Medulla oblongata (tissue), 1 donor: ENCODE data around the gene NWD2.
A peak's percentile ranks its signal among the peaks of the same experiment; 100 is the strongest.

Experiments used
- DNase-seq: peaks from one replicate; pipeline ENCODE4 v3.0.0-alpha.2; 2015; ENCODE audit errors: extremely low spot score

NWD2 gene

GRCh38 chr4:37279894-37280592 is 35.5 kb downstream of the NWD2 start:
- DNase-seq = no peak

- DNase-seq = no peak
Observed at GRCh38 chr4:37299468-37299867, 54.9 kb downstream of the NWD2 start.

- no peak for DNase-seq
Observed at GRCh38 chr4:37304612-37305011, 60.1 kb downstream of the NWD2 start.

GRCh38 chr4:37305984-37306383 is 61.4 kb downstream of the NWD2 start:
- DNase-seq = no peak

- no peak for DNase-seq
Observed at GRCh38 chr4:37317104-37317643, 72.6 kb downstream of the NWD2 start.

GRCh38 chr4:37320513-37321235 is 76.1 kb downstream of the NWD2 start:
- DNase-seq = no peak

- no peak for DNase-seq
Observed at GRCh38 chr4:37322122-37322521, 77.6 kb downstream of the NWD2 start.

GRCh38 chr4:37324546-37324945 is 80.0 kb downstream of the NWD2 start:
- peak; percentile 27 for DNase-seq

GRCh38 chr4:37326852-37327251 is 82.3 kb downstream of the NWD2 start:
- no peak for DNase-seq

- DNase-seq = no peak
Observed at GRCh38 chr4:37338972-37339371, 94.4 kb downstream of the NWD2 start.

- no peak for DNase-seq
Observed at GRCh38 chr4:37358748-37359147, 114.2 kb downstream of the NWD2 start.

- DNase-seq = no peak
Observed at GRCh38 chr4:37359261-37359660, 114.7 kb downstream of the NWD2 start.

- DNase-seq = no peak
Observed at GRCh38 chr4:37365888-37366287, 121.3 kb downstream of the NWD2 start.

GRCh38 chr4:37367901-37368300 is 123.4 kb downstream of the NWD2 start:
- no peak for DNase-seq

- DNase-seq = no peak
Observed at GRCh38 chr4:37370052-37370451, 125.5 kb downstream of the NWD2 start.

GRCh38 chr4:37381040-37381668 is 136.6 kb downstream of the NWD2 start:
- no peak for DNase-seq

GRCh38 chr4:37383579-37384229 is 139.2 kb downstream of the NWD2 start:
- peak; percentile 68 for DNase-seq

- no peak for DNase-seq
Observed at GRCh38 chr4:37385424-37385823, 140.9 kb downstream of the NWD2 start.

GRCh38 chr4:37388681-37389365 is 144.3 kb downstream of the NWD2 start:
- DNase-seq = no peak

- no peak for DNase-seq
Observed at GRCh38 chr4:37389366-37389765, 144.8 kb downstream of the NWD2 start.

- DNase-seq = peak; percentile 79
Observed at GRCh38 chr4:37389967-37390580, 145.5 kb downstream of the NWD2 start.
